Left lung (tissue), 10 donors: Measurements from ENCODE around the gene TFDP1. TPM values are rescaled to one million over a fixed set of nuclear protein-coding genes. Genes with fewer than 3 reads are reported as not detected.

ENCODE experiments used
- ATAC-seq: fragments of 200-7000 bp; cut with Tn5 transposase; one replicate; pipeline ENCODE4 v1.9.1; 2020; ENCODE audit warnings: moderate library complexity
- DNase-seq, 4 donors: peaks; one replicate each; pipeline ENCODE4 v3.0.0-alpha.2; 2013 to 2020
- H3K27ac ChIP-seq, 2 donors: fragments of 200-600 bp; sonication (generic) in 1 of 2; one replicate each; pipeline versions ENCODE4 v1.5.0 to v1.8.0; 2020 to 2021
- H3K27me3 ChIP-seq, 2 donors: fragments of 200-600 bp; sonication (generic) in 1 of 2; one replicate each; pipeline versions ENCODE4 v1.5.0 to v1.8.0; 2020 to 2021
- H3K36me3 ChIP-seq, 2 donors: fragments of 200-600 bp; sonication (generic) in 1 of 2; one replicate each; pipeline versions ENCODE4 v1.5.0 to v1.8.0; 2020 to 2021
- H3K4me1 ChIP-seq, 2 donors: fragments of 200-600 bp; one replicate each; pipeline ENCODE4 v1.8.0; 2021
- H3K4me3 ChIP-seq, 2 donors: fragments of 200-600 bp; sonication (generic) in 1 of 2; one replicate each; pipeline versions ENCODE4 v1.5.0 to v1.8.0; 2020 to 2021; ENCODE audit warnings: mild to moderate bottlenecking in 1 of 2
- H3K9me3 ChIP-seq, 2 donors: fragments of 200-600 bp; sonication (generic) in 1 of 2; one replicate each; pipeline versions ENCODE4 v1.5.0 to v1.8.0; 2020 to 2021
- CTCF ChIP-seq, 2 donors: fragments of 200-600 bp; sonication (generic) in 1 of 2; IDR thresholded peaks; one replicate each; pipeline versions ENCODE4 v1.5.0 to v1.8.0; 2021; ENCODE audit warnings: antibody characterized with exemption in 2 of 2
- intact Hi-C, 2 donors: fragments of 100-400 bp; cut with DNase I; formaldehyde crosslinking; loops; one replicate each; pipeline versions ENCODE4 v1.11.2 to v1.14.2; 2022
- polyA plus RNA-seq, 6 donors: library from polyadenylated mRNA; unstranded; fragments of 120-200 nt; gene quantifications; one replicate each; pipeline ENCODE4 v1.2.1, GENCODE V29; 2013; ENCODE audit not compliant: insufficient read length in 6 of 6
- total RNA-seq, 2 donors: library from RNA; stranded (reverse); fragmentation: NEBNext Ultra II Directional; extraction: Animal tissue kit (Norgen Biotek cat#: 25700); gene quantifications; one replicate each; pipeline ENCODE4 v1.2.1, GENCODE V29; 2021
- donor health status: DM: no; HTN: yes; CAD: no.
- donor health status: DM: no; HTN: no; CAD: no.

Gene TFDP1
- total and polyA plus RNA-seq, 8 donors = 48.8 to 99.5 (median 81.7) TPM

- no peak overlapping the region for H3K4me3 ChIP-seq
- intact Hi-C loops = no loop called here
- no peaks in the 10 kb centered on the region for H3K4me1 ChIP-seq
- TF ChIP-seq CTCF (IDR thresholded peaks at IDR 0.05) = no peak
- H3K27me3 ChIP-seq = no peaks in the 10 kb centered on the region
- DNase-seq (peak in 1 of 4 donors; percentile 1), ATAC-seq (no peak)
- H3K9me3 ChIP-seq = peaks cover 0 to 3% of the 10 kb centered on the region in 2 donors
- H3K36me3 ChIP-seq = peaks cover 0 to 76% of the 10 kb centered on the region in 2 donors
- no peak overlapping the region for H3K27ac ChIP-seq
These were observed 46.5 kb upstream of the TFDP1 start for GRCh38 chr13:113537909-113538688.

- intact Hi-C loops = no loop called here
- no peak for ATAC-seq
These were observed 45.9 kb upstream of the TFDP1 start for GRCh38 chr13:113538689-113539058.

GRCh38 chr13:113539176-113539575, 45.4 kb upstream of the TFDP1 start:
- ATAC-seq = no peak
- H3K4me1 ChIP-seq = no peaks in the 10 kb centered on the region
- H3K9me3 ChIP-seq = peaks cover 0 to 3% of the 10 kb centered on the region in 2 donors
- DNase-seq = peak in 2 of 4 donors; percentile 13 to 51
- no peak overlapping the region for H3K27ac ChIP-seq
- intact Hi-C loops = no loop called here
- peaks cover 0 to 73% of the 10 kb centered on the region in 2 donors for H3K36me3 ChIP-seq
- H3K27me3 ChIP-seq = no peaks in the 10 kb centered on the region
- no peak for TF ChIP-seq CTCF (IDR thresholded peaks at IDR 0.05)
- no peak overlapping the region for H3K4me3 ChIP-seq

More at GRCh38 chr13:113538689-113539058, 45.9 kb upstream of the TFDP1 start:
- Histone ChIP-seq H3K27ac (no peak overlapping the region), H3K27me3 (no peaks in the 10 kb centered on the region), H3K9me3 (peaks cover 0 to 3% of the 10 kb centered on the region in 2 donors), H3K36me3 (peaks cover 0 to 73% of the 10 kb centered on the region in 2 donors), H3K4me1 (no peaks in the 10 kb centered on the region), H3K4me3 (no peak overlapping the region)
- peak in 2 of 4 donors; percentile 24 to 72 for DNase-seq
- TF ChIP-seq CTCF (IDR thresholded peaks at IDR 0.05) = no peak

GRCh38 chr13:113539822-113540221, 44.7 kb upstream of the TFDP1 start:
- H3K27me3 ChIP-seq = no peaks in the 10 kb centered on the region
- intact Hi-C loops = no loop called here
- no peak for TF ChIP-seq CTCF (IDR thresholded peaks at IDR 0.05)
- DNase-seq = peak in 2 of 4 donors; percentile 2 to 6
- H3K27ac ChIP-seq = no peak overlapping the region
- H3K4me1 ChIP-seq = no peaks in the 10 kb centered on the region
- no peak for ATAC-seq
- H3K9me3 ChIP-seq = peaks cover 0 to 3% of the 10 kb centered on the region in 2 donors
- H3K36me3 ChIP-seq = peaks cover 0 to 73% of the 10 kb centered on the region in 2 donors
- no peak overlapping the region for H3K4me3 ChIP-seq

- Histone ChIP-seq H3K27ac (no peak overlapping the region), H3K4me1 (no peaks in the 10 kb centered on the region), H3K36me3 (peaks cover 0 to 71% of the 10 kb centered on the region in 2 donors), H3K27me3 (no peaks in the 10 kb centered on the region), H3K4me3 (no peak overlapping the region), H3K9me3 (peaks cover 0 to 3% of the 10 kb centered on the region in 2 donors)
- ATAC-seq (no peak), DNase-seq (peak in 1 of 4 donors; percentile 5)
- intact Hi-C loops = no loop called here
- TF ChIP-seq CTCF (IDR thresholded peaks at IDR 0.05) = no peak
These were observed 44.0 kb upstream of the TFDP1 start for GRCh38 chr13:113540523-113540922.
